Stimulated activated CD8-positive, alpha-beta memory T cell treated with anti-CD3 and anti-CD28 coated beads, Interleukin-12 subunit alpha, Interleukin-12 subunit beta, amount 100 ng/mL, for 24 hours (primary cell): ENCODE results near the gene SLC17A3.

ENCODE experiments used
- DNase-seq: peaks from one replicate; pipeline ENCODE4 v3.0.0-alpha.2; 2020; ENCODE audit errors: extremely low read depth

The SLC17A3 gene

DNA sequence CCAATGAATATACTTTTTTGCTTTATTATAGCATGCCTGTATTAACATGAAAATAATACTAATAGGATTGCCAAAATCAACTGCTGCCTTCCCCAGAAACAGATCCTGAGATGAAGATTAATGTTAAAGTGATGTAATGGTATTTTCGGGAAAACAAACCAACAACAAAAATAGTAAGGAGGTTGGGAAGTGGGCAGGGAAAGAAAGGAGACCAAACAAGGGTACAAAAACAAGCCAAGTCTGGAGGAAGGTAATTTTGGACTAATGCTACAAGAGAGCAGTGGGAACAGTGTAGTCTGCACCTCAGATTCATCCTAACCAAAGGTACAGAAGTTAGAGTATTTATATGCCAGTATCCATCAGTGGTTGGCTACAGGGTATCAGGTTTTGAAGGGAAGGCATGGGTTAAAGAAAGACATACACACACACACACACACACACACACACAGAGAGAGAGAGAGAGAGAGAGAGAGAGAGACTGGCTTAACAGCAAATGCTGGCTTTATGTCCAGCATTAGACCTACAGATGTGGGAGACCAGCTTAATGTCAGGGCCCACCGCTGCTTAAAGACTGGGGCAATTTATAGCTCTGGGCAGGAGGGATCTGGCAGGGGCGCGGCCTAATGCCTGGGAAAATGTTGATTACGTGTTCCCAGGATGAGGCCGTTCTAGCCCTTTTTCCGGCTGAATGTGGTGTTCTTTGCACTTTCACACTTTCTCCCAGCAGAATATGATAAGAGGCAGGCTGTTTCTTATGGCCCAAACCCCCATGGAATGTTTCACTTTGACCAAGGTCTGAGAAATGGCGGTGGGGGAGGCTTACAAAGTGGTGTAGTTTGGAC, 38.4 kb downstream of the SLC17A3 start:
- no peak for DNase-seq

DNA sequence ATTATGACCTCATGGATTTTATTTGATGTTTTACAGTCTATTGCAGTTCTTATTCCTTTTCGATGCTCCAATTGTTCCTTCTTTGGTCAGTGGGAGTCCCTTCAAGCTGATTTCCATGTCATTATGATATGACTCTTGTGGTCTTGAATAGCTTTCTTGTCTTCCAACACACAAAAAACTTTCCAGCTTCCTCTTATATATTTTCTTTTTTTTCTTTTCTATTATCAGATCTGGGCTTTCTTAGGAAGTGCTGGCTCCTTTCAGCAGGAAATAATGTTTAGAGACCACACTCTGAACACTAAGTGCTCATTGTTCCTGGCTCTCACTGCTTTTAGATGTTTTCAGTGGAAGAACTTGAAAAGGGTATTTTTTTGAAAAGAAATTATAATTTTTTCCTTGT, 39.1 kb downstream of the SLC17A3 start:
- no peak for DNase-seq

DNA sequence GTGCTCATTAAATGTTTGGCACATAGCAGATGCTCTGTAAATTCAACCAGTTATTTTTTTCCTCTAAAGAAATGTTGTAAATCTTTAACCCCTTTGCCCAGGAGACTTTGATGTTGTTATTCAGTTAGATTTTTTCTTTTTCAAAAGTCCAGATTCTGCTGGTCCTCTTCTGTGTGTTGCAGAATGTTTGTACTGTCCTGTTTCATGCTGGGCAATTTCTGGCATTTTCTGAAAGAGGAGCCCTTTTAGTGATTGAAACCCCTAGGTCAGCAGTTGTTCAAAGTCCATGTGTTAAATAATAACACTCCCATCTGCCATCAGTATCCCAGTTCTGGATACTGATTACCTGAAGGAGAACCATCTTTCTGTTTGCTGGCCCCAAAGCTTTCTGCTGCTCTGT, 40.9 kb downstream of the SLC17A3 start:
- DNase-seq, result no peak

DNA sequence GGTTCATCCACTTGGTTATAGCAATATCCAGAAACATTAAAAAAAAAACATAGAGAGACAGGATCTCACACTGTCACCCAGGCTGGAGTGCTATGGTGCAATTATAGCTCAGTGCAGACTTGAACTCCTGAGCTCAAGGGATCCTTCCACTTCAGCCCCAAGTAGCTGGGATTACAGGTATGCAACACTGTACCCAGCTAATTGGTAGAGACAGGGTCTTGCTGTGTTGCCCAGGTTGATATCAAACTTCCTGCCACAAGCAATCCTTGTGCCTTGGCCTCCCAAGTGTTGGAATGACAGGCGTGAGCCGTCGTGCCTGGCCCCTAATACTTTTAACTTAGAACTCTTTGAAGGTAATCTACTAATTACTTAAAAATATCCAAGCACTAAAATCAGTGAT, 41.4 kb downstream of the SLC17A3 start:
- DNase-seq, result no peak

DNA sequence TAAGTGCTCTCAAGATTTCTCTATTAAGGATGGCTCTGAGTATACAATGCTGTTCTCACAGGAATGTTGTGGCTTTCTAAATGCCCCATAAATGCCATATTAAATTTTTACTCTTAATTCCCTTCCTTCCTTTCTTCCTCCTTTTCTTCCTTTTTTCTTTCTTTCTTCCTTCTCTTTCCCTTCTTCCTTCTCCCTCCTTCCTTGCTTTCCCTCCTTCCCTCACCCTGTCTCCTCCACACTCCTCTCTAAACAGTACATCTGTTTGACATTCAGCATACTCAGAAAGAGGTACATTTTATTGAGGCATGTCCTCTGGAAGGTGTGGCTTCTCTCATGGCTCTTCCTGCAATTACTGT, 41.8 kb downstream of the SLC17A3 start:
- no peak for DNase-seq

DNA sequence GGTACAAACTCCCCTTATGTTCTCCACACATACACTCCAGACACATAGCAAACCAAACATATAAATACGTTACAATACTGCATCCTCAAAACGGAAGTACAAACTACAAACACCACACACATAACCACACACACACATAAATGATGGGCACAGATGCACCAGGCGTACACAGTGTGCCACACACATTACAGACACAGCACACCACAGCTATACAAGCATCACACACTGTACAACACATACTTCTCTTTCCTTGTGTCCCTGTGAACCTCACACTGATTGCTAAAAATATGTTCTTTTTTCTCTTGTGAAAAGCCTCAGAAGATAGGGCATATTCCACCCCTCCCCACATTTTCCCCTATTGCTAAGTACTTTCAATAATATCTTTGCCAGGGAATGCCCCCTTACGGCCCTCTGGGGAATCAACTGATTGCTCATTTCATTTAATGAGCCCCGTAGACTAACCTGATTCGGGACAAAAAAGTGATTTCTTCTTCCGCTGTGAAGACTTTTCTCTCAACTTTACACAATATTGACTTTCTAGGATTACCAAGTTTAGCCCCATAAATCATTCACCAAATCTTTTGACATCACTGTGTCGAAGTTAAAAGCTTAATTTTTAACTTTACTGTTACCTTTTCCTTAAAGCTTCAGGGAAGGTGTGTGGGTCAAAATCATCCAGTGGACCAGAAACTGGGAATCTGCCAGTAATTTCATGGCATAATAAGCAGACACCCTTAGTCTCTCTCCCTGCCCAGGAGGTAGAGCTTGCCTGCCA, 42.3 kb downstream of the SLC17A3 start, which contains the start of gene SLC17A1:
SLC17A1 (minus strand) TSS at position 521 of the 775 bp plus-strand sequence. CDS start 1,495 bp downstream, outside the sequence.
- no peak for DNase-seq

DNA sequence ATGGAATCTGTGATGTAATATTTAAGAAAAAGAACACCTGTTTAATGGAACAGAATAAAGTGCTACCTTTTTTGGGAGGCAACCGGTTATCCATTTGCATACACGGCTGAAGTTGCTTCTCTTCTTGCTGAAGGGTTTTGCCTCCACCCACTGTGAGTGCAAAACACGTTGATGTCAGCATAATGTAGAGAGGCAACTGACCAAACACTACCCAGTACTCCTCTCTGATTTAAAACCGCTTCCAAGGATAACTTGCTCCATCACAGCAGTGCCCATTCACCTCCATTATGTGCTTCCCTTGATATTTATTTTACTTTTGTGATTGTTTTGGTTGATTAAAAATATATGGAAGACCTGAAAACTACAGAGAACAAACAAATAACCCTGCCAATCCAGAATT, 43.6 kb downstream of the SLC17A3 start:
- DNase-seq, result no peak

DNA sequence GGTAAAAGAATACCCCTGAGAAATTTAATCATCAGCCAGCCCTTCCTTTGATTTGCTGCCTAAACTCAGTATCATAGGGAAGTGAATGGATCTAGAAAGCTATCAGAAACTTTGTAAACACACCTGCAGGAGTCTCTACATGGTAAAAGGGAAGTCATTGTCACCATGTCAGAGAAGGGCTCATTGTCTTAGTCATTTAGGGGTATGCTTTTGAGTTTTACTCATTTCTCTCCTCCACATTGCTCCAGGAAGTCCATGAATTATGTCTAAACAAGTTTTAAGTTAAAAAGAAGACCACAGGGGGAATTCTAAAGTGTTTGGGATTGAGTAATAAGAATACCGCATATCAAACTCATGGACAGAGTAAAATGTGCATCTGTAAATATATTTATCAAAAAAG, 44.7 kb downstream of the SLC17A3 start:
- DNase-seq, result no peak

DNA sequence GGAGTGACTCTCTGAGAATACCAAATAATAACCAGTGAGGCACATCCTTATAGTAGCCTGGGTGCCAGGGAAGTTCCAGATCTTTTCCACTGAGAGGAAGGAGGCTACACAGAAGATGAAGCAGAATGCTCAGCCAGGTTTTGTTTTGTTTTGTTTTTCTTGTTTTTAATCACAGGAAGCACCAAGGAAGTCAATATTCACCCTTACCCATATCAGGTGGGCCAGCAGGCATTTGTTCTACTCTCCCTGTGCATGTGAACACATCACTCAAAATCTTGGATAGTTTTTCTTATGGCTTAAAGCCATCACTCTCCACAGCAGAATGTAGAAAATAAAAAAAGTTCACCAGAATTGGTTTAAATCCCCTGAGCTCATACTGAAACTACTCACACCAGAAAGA, 52.7 kb downstream of the SLC17A3 start:
- no peak for DNase-seq

DNA sequence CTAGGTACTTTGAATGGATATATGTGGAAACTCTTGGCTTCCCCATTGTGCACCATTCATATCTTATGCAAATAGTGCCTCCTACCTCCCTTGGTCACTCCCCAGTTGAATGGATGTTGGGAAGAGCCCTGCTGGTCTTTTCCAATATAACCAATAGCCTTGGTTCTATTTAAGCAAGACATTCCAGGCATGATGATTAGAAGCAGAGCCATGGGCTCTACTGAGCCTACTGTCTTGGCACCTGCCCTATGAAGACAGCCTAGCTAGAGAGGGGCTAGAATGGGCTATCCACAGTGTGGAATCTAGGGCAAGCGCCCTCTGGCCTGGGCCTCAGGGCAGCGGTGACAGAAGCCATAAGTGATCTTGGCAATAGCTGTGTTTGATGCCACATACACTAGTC, 57.8 kb downstream of the SLC17A3 start:
- DNase-seq, result no peak

DNA sequence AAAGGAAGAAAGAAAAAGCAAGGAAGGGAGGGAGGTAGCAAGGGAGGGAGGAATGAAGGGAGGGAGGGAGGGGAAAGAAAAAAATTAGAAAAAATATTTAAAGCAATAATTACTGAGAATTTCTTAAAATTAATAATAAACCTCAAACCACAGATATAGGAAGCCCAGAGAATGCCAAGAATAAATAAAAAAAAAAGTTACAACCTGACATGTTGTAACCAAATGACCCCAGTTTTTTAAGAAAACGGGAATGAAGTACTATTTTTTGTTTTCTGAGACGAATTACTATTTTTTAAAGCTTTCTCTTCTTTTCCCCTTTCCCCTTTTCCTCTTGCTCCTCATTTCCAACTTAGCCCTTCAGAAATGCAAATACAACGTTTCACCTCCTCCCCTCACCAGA, 58.8 kb downstream of the SLC17A3 start:
- DNase-seq, result no peak

DNA sequence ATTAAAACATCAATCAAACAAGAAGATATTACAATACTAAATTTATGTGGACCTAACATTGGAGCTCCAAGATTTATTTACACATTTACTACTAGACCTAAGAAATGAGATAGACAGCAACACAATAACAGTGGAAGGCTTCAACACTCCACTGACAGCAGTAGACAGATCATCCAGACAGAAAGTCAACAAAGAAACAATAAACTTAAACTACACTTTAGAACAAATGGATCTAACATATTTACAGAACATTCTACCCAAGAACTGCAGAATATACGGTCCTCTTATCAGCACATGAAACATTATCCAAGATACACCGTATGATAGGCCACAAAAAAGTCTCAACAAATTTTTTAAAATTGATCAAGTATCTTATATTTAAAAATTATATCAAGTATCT, 69.2 kb downstream of the SLC17A3 start:
- no peak for DNase-seq

DNA sequence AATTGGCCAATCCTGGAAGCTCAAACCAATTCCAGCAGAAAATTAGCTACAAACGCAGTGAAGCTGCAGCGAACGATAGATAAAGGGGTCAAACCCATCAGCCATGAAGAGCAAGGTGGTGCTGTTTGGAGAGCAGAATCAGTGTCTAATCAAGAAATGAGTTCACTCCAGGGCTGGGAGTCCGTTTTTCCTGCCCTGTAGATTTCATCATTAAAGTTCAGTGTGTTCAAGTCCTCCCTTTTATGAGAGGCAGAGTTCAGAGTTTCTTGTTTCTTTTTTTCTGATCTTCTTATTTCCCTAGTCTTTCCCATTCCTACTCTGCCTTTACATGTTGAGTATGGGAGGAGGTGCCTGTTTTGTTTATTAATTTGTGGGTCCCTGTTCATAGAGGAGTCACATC, 72.6 kb downstream of the SLC17A3 start:
- no peak for DNase-seq
